A204.1 (cell line): ENCODE measurements around the gene MMS22L.
"Not testable (repeated sequence)": the region's sequence is repeated elsewhere in the genome, so short reads cannot be mapped to it uniquely, and the experiment has no call there.

Experiments used
- FAIRE-seq: peaks from 2 replicates; lab custom pipeline; 2012; peaks lifted over from hg19 to GRCh38; lab: Jason Lieb, UNC

MMS22L gene

DNA sequence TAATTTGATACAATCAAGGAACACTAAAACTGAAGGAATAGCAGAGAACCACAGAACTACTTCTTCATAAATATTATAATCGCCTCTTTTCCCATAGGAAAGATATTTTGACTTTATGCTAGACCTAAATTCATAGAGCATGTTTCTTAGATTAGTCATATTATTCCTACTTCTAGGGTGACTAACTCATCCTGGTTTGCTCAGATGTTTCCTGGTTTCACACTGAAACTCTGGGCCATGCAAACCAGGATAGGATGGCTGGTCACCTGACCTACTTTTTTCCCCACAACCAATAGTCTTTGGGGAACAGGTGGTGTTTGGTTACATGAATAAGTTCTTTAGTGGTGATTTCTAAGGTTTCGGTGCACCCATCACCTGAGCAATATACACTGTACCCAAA, 42.8 kb downstream of the MMS22L start:
- no peak for FAIRE-seq

DNA sequence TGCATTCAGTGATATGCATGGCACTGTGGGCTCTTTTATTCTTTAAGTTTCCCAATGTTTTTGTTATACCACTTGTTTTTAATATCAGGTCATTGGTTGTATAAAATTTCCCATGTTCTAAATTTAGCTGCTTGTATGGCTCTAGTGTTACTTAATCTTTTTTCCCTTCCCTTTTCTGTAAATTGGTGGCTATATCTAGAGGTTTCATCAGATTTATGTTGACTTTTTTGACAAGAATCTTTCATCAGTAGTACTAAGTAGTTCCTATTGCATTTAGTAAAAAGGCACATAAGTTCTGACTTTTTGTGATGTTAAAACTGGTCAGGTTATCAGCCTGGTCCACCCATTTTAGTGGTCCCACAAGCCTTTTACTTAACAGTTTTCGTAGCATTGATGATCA, 51.1 kb downstream of the MMS22L start:
- no peak for FAIRE-seq

DNA sequence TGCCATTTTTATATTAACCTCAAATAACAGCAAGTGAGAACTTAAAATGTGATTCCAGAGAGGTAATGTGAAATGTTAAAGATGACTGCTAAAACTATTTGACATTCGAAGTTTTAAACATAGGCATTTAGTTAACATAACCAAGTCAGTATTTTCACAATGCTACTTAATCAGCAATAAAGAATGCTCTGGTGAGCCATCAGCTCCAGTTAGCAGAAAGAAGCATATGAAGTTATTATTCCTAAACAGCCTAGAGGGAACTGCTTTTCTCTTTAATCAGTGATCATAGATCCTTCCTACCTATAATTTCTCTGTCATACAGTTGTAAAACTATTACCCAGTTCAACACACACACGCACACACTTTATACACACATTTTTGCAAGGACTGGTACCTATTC, 60.1 kb downstream of the MMS22L start:
- no peak for FAIRE-seq

DNA sequence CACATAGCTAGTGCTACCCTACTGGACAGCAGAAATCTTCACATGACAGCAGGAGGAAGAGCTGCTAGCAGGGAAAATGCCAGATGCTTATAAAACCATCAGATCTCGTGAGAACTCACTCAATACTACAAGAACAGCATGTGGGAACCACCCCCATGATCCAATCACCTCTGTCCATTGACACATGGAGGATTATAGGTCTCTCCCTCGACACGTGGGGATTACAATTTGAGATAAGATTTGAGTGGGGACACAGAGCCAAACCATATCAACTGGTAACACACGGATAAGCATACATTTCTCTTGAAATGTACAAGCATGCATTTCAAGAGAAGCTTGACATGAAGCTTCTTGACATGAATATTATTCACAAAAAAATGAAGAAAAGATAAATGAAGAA, 64.1 kb downstream of the MMS22L start:
- FAIRE-seq = no peak

DNA sequence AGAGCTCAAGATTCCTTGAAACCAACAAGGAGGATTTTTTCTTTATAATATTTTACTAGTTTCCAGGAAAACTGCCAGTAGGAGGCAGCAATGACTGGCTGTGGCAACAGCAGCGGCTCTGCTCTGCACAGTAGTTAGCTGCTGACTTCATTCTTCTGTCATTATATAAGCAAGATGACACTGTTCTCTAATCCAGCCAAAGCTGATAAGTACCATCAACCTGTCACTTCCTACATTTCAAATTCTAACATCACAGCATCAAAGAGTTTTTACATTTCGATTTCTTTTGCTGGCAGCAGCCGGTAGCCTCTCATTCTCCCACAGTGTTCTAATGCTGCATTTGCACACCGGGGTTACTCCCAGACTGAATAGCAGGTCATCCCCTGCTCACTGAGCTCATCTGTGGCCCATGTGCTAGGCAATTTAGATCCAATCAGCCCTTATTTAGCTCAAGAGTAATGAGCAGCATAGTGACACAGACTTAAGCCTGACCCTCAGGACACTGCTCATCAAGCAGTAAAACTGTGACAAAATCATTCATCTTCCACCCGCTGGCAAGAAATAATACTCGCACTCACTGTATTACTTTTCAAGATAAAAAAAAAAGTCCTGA, 67.8 kb downstream of the MMS22L start:
- FAIRE-seq = peak; percentile 57

DNA sequence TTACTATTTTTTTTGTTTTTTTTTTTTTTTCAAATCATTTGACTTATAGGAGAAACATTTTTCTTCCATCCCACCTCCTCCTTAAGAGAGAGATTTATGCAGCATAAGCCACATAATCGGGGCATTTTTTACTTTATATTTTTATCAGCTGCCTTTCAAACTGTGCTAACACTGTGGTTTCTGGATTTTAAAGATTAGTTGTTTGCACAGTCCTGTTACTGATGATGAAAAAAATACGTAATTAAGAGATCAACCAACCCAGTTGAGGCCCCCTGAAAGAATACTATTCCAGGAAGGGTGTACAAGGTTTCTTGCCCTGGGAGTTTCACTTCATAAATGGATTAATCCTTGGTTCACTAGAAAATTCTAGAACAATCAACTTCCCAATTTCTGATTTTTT, 68.3 kb downstream of the MMS22L start:
- FAIRE-seq = no peak

DNA sequence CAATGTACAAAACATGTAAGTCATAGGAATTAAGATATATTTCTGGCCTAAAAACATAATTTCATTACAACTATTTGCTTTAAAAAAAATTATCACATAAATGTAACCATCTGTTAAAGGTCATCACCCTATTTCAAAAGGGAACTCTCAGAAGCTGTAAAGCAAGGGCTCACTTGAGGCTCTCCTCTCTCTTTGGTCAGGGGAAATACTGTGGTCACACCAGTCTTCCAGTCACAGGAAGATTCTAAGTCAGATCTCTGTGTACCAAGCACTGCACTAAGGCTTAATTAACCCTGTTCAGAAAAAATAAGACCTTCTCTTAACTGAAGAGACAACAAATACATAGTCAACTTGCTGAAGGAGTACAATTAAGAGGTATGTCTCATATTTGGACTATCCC, 75.6 kb downstream of the MMS22L start:
- FAIRE-seq = no peak

DNA sequence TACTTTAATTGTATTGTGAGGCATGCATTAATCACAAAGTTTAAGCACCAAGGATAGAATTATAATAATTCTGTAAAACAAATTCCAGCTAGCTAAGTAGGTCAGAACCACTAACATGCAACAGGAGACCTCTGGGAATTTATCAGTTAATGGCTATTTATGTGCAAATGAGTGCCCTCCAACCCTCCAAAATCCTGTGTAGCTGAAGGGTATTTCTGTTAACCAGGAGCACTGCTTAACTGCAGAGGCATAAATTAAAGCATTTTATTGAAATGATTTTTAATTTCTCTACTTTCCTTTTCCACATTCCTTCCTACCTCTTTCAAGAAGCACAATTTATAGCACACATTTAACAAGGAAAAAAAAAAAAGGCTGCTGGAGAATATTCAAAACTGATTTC, 77.0 kb downstream of the MMS22L start:
- FAIRE-seq = no peak

DNA sequence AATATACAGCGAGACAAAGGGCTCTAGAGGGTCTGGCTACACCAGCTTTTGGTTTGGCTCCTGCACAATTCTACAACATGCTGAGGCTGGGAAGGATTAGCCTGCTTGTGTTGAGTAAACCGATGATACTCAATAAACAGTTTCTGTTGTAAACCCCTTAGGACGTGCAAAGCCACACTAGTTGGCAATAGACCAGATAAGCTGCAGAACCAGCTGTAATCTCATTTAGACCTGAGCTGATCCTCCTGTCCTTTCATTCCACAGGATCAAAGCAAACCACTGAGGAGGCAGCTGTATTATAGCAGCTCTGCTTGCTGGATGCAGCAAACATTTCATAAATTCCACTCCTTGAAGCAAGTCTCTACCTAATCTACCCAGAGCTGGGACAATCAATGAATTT, 79.7 kb downstream of the MMS22L start:
- FAIRE-seq = no peak

DNA sequence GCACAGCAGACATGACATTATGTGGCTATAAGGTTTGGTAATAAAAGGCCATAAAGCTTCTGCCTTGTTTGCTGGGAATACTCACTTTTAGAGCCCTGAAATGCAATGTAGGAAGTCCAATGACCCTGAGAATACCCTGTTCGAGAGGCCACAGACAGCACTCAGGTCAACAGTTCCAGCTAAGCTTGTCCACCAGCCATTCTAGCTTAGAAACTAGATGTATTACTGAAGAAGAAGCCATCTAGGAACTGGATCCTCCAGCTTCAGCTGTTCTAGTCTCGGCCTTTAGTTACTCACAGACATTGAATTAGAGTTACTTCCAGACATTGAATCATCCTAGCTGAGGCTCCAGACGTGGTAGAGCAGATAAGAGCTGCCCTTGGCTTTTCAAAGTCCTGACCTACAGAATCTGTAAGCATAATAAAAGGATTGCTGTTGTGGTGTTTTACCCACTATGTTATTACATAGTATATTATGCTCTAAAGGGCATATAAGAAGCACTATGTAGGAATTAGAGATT, 84.9 kb downstream of the MMS22L start:
- FAIRE-seq = no peak

DNA sequence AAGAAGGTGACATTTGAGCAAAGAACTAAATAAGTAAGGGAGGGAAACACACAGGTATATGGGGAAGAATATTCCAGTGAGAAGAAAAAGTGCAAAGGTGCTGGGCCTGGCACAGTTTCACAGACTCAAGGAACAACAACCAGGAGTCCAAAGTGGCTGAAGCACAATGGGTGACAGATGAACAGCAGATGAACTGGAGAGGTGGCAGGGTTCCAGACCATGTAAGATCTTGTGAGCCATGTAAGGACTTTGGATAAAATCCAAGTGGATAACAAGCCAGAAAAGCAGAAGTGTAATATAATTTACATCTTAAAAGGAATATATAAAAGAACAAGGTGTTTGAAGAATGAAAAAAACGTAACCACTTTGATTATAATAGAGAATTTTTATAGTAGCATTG, 87.9 kb downstream of the MMS22L start:
- FAIRE-seq = peak; percentile 9

DNA sequence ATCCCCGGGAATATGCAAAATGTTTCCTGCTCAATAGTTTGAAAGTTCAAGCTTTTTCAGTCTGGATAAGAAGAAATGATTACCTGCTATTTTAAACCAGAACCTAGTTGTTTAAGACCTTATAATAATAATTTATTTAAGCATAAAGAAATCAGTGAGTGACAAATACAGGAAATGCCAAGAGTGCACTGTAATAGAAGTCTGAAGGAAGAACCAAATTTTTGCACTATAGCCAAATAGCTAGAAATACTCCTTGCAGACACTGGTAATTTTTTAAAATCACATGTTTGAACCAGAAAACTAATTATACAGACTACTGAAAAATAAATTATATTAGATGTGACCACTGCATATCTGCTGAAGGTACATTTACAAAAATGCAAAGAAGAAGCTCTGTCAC, 93.2 kb downstream of the MMS22L start:
- FAIRE-seq = no peak

DNA sequence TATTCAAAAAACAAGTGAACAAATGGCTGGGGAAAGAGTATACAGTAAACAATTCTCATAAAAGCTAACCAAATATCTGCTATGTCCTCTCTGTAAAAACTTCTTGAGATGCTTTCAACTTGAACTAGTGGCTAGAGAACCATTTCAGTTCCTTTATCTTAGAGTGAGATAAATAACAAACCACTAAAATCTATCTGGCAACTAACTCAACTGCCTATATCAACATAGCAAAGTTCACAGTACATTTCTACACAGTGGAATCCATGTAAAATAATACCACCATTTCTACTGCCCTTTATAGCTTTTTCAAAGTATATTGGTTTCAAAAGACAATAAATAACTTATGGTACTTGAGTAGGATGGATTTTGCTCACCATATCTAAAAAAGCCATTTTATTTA, 95.1 kb downstream of the MMS22L start:
- no peak for FAIRE-seq

DNA sequence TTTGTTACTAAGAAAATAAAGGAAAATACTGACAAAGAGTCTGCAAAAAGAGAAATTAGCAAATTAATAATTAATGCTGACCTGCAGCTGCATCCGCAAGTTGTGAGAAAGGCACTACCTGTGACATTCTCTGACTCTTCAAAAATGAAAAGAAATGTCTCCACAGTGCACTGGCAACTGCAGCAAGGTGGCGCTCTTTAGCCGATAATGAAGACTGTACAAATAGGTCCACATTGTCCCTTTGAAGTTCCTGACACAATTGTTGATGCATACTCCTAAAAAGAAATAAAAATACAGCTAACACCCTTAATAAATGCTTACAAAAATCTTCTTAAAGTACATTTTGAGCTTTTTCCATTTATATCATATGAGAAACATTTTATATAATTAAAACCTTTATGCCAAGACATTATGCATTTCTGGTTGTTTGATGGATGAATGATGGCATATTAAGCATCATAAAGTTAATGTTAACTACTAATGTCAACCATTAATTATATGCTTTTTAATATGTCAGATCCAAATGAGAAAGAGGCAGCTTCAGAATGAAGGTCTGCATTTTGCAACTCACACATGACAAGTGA, 96.5 kb downstream of the MMS22L start:
- FAIRE-seq = peak; percentile 88

DNA sequence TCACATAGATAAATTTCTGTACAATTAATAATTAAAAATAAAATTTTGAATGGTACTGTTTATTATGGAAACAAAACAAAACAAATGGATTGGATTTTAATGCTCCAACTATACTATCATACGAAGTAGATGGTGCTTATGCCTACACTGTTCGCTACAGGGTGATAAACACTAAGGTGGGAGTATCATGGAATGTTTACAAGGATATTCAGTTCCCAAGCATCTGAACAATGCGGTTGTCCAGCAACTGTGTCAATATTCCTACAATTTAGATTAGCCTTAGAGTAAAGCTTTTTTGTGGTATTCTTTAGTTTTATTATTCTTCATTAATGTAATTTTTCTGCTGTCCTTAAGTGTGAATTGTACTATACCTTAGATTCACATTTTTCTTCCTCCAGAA, 105.1 kb downstream of the MMS22L start:
- FAIRE-seq = peak; percentile 16

DNA sequence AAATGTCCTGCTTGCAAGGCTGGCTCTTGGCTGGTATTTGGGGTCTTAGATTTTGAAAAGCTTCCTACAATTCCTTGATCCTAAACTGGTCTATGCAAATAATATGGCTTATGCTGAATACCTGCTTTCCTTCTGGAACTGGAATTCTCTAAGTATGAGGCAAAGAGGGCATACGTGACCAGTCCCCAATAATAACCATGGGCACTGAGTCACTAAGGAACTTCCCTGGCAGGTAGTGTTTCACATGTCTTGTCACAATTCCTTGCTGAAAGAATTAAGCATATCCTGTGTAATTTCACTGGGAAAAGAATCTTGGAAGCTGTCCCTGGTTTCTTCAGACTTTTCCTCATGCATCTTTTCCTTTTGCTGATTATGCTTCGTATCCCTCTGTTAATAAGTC, 106.5 kb downstream of the MMS22L start:
- FAIRE-seq = no peak

DNA sequence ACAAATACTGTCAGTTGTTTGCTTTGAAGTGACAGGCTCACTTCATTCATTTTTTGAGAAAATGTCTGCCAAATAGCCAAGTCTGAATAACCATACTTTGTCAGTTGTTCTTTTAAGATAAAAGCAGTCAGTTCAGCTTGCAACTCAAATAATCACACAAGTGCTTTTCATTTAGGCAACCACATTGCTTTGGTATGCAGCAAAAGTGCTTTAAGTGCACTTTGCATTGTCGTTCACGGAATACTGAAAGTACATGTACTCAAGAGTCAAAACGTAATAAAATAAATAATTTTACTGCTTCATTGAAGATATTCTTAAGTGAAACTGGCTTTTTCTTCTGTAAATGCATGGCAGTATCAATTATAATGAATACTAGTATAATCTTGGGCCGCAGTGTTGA, 107.2 kb downstream of the MMS22L start:
- FAIRE-seq = no peak

DNA sequence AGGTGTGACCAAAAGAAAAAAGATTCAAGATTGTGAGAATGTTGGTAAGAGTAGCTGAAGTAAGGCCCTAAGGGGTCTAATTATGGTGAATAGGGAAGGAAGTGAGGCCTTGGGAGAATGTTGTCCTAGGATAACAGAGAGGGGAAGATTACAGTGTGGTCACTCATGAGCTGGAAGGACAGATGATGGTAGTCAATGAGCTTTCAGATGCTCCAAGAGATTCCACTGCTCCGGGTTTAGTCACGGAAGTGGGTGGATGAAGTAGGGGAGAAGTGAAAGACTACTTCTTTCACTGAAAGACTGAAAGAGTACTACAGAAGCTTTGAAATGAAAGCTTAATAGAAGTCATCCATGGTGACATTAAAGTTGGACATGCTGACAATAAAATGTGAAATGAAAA, 108.5 kb downstream of the MMS22L start:
- FAIRE-seq = no peak

DNA sequence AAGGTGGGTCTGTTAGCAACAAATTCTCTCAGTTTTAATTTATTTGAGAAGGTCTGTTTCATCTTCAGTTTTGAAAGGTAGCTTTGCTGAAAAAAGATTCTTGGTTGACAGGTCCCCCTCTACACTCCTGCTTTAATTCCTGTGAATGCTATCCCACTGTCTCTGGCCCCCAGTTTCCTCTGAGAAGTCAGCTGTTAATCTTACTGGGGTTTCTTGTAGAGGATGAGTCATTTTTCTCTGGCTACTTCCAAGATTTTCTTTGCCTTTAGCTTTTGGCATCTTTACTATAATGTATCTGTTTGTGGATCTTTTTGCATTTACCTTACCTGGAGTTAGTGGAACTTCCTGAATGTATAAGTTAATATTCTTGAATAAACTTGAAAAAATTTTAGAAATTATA, 122.7 kb downstream of the MMS22L start:
- no peak for FAIRE-seq

DNA sequence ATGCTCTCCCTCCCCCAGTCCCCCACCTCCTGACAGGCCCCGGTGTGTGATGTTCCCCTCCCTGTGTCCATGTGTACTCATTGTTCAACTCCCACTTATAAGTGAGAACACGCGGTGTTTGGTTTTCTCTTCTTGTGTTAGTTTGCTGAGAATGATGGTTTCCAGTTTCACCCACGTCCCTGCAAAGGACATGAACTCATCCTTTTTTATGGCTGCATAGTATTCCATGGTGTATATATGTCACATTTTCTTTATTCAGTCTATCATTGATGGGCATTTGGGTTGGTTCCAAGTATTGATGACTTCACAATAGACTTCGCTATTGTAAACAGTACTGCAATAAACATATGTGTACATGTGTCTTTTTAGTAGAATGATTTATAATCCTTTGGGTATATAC, 127.6 kb downstream of the MMS22L start:
- not testable (repeated sequence) for FAIRE-seq

DNA sequence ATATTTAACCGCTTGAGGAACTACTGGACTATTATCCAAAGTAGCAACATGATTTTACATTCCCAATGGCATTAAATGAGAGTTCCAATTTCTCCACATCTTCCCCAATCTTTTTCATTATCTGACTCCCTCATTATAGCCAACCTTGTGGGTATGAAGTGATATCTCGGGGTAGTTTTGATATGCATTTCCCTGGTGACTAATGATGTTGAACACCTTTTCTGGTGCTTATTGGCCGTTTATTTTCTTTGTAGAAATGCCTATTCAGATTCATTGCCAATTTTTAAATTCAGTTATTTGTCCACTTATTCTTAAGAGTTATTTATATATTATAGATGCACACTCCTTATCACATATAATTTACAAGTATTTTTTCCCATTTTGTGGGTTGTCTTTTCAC, 129.0 kb downstream of the MMS22L start:
- FAIRE-seq = no peak

DNA sequence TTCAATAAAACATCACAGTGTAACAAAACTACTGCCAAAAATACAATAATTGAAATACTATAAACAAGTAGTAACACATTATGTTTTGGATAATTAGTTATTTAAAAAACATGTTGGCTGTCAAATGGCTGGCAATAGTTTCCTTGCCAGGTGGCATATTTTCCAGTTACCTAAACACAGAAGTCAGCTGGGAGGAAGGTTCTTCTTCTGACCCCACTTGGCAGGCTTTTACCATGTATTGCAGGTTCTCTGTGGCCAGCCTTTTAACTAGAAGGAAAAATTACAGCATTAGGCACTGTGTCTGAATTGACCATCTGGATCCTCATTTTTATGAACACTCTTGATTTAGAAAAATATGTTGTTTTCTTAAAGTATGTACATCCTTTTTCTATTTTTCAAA, 131.4 kb downstream of the MMS22L start:
- FAIRE-seq = no peak

DNA sequence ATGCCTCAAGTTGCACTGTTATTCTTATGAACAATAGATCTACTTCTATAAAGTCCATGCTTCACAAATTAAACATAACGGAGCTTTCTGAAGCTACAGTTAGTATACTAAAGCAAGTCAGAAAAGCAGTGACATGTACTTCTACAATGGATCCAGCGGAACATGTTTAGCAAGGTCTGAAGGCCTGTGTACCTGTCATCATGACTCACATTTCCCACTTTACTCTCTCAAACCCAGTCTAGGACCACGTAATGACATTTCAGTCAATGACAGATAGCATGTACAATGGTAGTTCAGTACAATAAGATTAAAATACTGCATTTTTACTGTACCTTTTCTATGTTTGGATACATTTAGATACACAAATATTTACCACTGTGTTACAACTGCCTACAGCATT, 132.1 kb downstream of the MMS22L start:
- FAIRE-seq = no peak

DNA sequence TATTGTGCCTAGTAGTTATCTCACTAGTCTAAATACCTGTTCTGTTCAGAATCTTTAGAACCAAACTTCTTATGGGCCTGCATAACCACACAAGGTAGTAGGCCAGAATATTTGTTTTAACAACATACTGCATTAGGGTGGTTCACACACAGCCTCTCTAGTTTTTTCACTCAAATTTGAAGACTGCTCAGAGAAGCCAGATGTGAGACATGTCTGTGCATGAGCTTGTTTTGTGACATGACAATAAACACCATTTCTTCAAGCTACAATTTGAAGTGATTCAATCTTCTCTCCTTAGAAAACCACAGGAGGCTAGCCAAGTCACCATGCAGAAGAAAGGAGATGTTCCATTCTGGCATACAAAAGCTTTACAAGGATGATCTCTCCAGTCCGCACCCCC, 135.6 kb downstream of the MMS22L start:
- FAIRE-seq = no peak

DNA sequence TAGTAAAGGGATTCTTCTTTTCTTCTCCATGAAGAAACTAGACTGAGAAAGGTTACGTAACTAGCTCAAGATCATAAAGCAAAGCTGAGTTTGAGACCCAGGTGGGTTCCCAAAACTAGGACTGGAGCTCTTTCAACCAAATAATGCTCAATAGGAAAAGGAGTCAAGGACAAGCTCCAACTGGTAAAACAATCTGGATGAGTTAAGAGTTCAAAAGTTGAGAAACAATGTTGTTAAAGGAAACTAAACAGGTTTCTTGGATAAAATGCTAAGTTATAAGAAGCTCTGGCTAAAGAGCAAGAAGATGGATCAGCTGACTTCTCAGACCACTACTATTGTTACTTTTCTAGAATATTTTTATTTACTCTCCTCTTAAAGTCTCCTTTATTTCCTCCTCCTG, 137.3 kb downstream of the MMS22L start:
- FAIRE-seq = no peak
